DOHH2 (cell line): Measurements from ENCODE around the gene HMX3.

ENCODE experiments used
- EZH2phosphoT487 ChIP-seq: fragments of 200-600 bp; sonication (generic); IDR thresholded peaks from 2 replicates; pipeline ENCODE4 v1.6.1; 2017; ENCODE audit warnings: borderline replicate concordance, mild to moderate bottlenecking, antibody characterized with exemption, low read length, moderate library complexity, mixed read lengths
- TF ChIP-seq, protein P1 (sequence below): fragments of 200-600 bp; sonication (generic); IDR thresholded peaks from one replicate; pipeline ENCODE4 v1.5.1; 2014; ENCODE audit warnings: antibody characterized with exemption, mild to moderate bottlenecking, low read depth, low read length; ENCODE audit not compliant: poor library complexity, severe bottlenecking

- TF ChIP-seq, protein P1, sequence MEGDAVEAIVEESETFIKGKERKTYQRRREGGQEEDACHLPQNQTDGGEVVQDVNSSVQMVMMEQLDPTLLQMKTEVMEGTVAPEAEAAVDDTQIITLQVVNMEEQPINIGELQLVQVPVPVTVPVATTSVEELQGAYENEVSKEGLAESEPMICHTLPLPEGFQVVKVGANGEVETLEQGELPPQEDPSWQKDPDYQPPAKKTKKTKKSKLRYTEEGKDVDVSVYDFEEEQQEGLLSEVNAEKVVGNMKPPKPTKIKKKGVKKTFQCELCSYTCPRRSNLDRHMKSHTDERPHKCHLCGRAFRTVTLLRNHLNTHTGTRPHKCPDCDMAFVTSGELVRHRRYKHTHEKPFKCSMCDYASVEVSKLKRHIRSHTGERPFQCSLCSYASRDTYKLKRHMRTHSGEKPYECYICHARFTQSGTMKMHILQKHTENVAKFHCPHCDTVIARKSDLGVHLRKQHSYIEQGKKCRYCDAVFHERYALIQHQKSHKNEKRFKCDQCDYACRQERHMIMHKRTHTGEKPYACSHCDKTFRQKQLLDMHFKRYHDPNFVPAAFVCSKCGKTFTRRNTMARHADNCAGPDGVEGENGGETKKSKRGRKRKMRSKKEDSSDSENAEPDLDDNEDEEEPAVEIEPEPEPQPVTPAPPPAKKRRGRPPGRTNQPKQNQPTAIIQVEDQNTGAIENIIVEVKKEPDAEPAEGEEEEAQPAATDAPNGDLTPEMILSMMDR, result no peak
- TF ChIP-seq EZH2phosphoT487, result no peak
These were observed 28.5 kb downstream of the HMX3 start for GRCh38 chr10:123164319-123164718.
